Esophagus muscularis mucosa (tissue), 4 donors: ENCODE results near the gene NPVF. TPM values are rescaled to one million over a fixed set of nuclear protein-coding genes. Genes with fewer than 3 reads are reported as not detected.

Experiments used
- DNase-seq: peaks from one replicate; pipeline ENCODE4 v3.0.0-alpha.2; 2017; ENCODE audit errors: extremely low spot score
- H3K27ac ChIP-seq, 4 donors: fragments of 200-600 bp; sonication (generic); replicated peaks in 1 of 4; 1 replicate in 3 of 4; 2 replicates in 1 of 4; pipeline ENCODE4 v1.5.1; 2016 to 2019; ENCODE audit warnings: mild to moderate bottlenecking in 1 of 4
- H3K27me3 ChIP-seq, 4 donors: fragments of 200-600 bp; sonication (generic); one replicate each; pipeline versions ENCODE4 v1.5.1 to v1.6.0; 2016 to 2019
- H3K36me3 ChIP-seq, 4 donors: fragments of 200-600 bp; sonication (generic); one replicate each; pipeline ENCODE4 v1.5.1; 2016 to 2019
- H3K4me1 ChIP-seq, 4 donors: fragments of 200-600 bp; sonication (generic); one replicate each; pipeline ENCODE4 v1.5.1; 2016 to 2019
- H3K4me3 ChIP-seq, 4 donors: fragments of 200-600 bp; sonication (generic); 1 replicate in 2 of 4; 2 replicates in 2 of 4; pipeline ENCODE4 v1.5.1; 2016 to 2019; ENCODE audit warnings: mild to moderate bottlenecking in 4 of 4, moderate library complexity in 1 of 4
- H3K9me3 ChIP-seq, 4 donors: fragments of 200-600 bp; sonication (generic); 1 replicate in 3 of 4; 2 replicates in 1 of 4; pipeline ENCODE4 v1.5.1; 2016 to 2019
- EP300 ChIP-seq: sonication (generic); formaldehyde crosslinking; IDR thresholded peaks from one replicate; pipeline ENCODE4 v1.6.1; 2017; ENCODE audit warnings: antibody characterized with exemption
- POLR2A ChIP-seq: fragments of 450-650 bp; IDR thresholded peaks from one replicate; pipeline ENCODE4 v1.6.1; 2017; ENCODE audit warnings: antibody characterized with exemption, moderate library complexity, mild to moderate bottlenecking, low read depth
- POLR2AphosphoS5 ChIP-seq, 2 donors: sonication (generic); formaldehyde crosslinking; IDR thresholded peaks; one replicate each; pipeline ENCODE4 v1.6.1; 2017; ENCODE audit warnings: antibody characterized with exemption in 2 of 2
- WGBS: methylation state at CpG from one replicate; pipeline ENCODE4 v1.1.5; 2018; 5-methylcytosine and 5-hydroxymethylcytosine counted together
- intact Hi-C: fragments of 100-400 bp; cut with DNase I; formaldehyde crosslinking; loops from one replicate; pipeline ENCODE4 v1.15.1; 2023
- total RNA-seq, 4 donors: library from RNA; depleted of rRNA; stranded (reverse); fragments of >200 nt; gene quantifications; one replicate each; pipeline versions ENCODE4 v1.1.0 to v1.2.1, GENCODE V29; 2016
- TF ChIP-seq, protein P1 (sequence below), 3 experiments: fragments of 200-600 bp in 2 of 3; fragments of 450-650 bp in 1 of 3; sonication (generic) in 2 of 3; IDR thresholded peaks; one replicate each; pipeline ENCODE4 v1.5.1; 2017 to 2019; ENCODE audit warnings: antibody characterized with exemption in 3 of 3, mild to moderate bottlenecking in 2 of 3, moderate library complexity in 1 of 3

The NPVF gene
- total RNA-seq, 4 donors from 2014 or later, result not detected

DNA sequence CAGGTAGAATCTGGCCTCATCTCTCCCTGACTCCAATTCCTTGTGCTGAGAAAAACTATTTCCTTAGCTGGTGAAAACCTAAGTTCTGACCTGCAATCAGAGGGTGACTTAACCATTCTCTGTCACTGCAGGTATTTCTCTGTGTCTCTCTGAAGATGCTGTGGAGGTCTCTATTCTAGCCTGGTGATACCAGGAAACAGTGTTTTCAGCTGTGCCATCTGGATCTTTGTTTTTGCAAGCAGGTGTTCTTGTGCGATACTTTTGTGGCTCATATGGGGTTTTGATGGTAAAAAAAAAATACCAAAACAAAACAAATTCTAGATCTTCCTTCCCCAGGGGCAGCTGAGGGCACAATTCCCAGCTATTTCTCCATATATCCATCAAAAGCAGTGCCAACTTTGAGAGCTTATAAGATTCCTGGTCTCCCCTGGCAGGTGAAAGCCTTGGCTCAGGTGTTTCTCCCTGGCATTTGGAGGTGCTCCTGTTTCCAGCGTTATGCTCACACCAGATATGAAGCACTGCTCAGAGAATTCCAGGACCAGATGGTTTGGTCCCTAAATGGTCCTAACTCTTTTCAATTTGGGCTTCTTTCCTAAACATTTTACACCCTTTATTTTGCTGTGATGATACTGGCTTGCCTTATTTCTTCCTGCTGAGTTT, 9.9 kb upstream of the NPVF start:
- TF ChIP-seq EP300, result no peak
- no peak for TF ChIP-seq POLR2AphosphoS5 (IDR thresholded peaks at IDR 0.05)
- no peak for TF ChIP-seq POLR2A
- TF ChIP-seq, protein P1, sequence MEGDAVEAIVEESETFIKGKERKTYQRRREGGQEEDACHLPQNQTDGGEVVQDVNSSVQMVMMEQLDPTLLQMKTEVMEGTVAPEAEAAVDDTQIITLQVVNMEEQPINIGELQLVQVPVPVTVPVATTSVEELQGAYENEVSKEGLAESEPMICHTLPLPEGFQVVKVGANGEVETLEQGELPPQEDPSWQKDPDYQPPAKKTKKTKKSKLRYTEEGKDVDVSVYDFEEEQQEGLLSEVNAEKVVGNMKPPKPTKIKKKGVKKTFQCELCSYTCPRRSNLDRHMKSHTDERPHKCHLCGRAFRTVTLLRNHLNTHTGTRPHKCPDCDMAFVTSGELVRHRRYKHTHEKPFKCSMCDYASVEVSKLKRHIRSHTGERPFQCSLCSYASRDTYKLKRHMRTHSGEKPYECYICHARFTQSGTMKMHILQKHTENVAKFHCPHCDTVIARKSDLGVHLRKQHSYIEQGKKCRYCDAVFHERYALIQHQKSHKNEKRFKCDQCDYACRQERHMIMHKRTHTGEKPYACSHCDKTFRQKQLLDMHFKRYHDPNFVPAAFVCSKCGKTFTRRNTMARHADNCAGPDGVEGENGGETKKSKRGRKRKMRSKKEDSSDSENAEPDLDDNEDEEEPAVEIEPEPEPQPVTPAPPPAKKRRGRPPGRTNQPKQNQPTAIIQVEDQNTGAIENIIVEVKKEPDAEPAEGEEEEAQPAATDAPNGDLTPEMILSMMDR (IDR thresholded peaks at IDR 0.05), result no peak
- Histone ChIP-seq H3K36me3 (no peaks in the 10 kb centered on the region), H3K4me1 (peaks cover 0 to 10% (median 2%) of the 10 kb centered on the region in 4 donors), H3K9me3 (no peaks in the 10 kb centered on the region), H3K27me3 (peaks cover 0 to 4% (median 0%) of the 10 kb centered on the region in 4 donors), H3K27ac (no peak overlapping the region), H3K4me3 (no peak overlapping the region)
- no peak for DNase-seq
- intact Hi-C loops, result no loop called here
- WGBS, result 94% methylated on average over 2 of the region's 2 CpGs

DNA sequence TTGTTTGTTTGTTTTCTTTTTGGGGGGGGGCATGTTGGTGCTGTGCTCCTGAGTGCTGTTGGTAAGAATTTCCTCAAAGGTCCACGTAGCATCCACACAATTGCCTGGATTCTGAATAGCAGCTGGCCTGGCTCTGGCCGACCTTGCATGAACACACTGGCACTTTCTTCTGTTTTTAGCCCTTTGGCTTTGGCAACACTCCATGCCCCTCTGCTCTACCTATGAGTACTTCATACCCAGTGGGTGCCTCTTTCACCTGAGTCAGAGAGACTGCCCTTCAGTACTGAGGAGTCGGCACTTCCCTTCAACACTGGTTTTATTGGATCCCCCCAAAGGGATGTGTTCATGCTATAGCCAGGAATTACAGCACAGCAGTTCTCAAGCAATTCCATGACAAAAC, 7.2 kb upstream of the NPVF start:
- DNase-seq, result no peak
- intact Hi-C loops, result no loop called here
- Histone ChIP-seq H3K4me3 (no peak overlapping the region), H3K9me3 (no peaks in the 10 kb centered on the region), H3K36me3 (no peaks in the 10 kb centered on the region), H3K27ac (no peak overlapping the region), H3K4me1 (peaks cover 0 to 7% (median 2%) of the 10 kb centered on the region in 4 donors), H3K27me3 (peaks cover 0 to 4% (median 0%) of the 10 kb centered on the region in 4 donors)
- WGBS, result 93% methylated on average over 3 of the region's 3 CpGs
- no peak for TF ChIP-seq EP300

DNA sequence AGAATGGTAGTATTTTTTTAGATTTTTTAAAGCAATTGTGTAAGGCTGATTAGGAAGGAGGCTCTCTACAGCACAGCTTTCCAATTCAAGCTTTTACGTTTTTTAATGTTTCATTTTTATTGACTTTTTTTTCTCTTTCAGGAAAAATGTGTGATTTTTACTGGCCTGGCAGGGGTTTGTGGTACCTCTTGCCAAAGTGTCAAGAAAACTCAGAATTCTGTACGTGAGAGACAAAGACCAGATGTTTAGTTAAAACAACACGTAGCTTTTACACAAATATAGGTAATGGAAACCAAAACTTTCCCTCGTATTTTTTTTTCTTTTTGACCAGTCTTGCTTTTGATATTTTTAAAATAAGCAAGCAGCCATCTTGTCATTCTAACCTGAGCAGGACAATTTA, 6.0 kb upstream of the NPVF start:
- WGBS, result 46% methylated on average over 4 of the region's 4 CpGs
- peaks cover 0 to 5% (median 2%) of the 10 kb centered on the region in 4 donors for H3K4me1 ChIP-seq
- H3K9me3 ChIP-seq, result no peaks in the 10 kb centered on the region
- H3K27ac ChIP-seq, result no peak overlapping the region
- TF ChIP-seq, protein P1 (IDR thresholded peaks at IDR 0.05), result no peak
- TF ChIP-seq POLR2A, result no peak
- no peak for TF ChIP-seq EP300
- no peak for TF ChIP-seq POLR2AphosphoS5 (IDR thresholded peaks at IDR 0.05)
- no peak overlapping the region for H3K4me3 ChIP-seq
- intact Hi-C loops, result no loop called here
- DNase-seq, result no peak
- no peaks in the 10 kb centered on the region for H3K36me3 ChIP-seq
- peaks cover 0 to under 1% (median 0%) of the 10 kb centered on the region in 4 donors for H3K27me3 ChIP-seq

DNA sequence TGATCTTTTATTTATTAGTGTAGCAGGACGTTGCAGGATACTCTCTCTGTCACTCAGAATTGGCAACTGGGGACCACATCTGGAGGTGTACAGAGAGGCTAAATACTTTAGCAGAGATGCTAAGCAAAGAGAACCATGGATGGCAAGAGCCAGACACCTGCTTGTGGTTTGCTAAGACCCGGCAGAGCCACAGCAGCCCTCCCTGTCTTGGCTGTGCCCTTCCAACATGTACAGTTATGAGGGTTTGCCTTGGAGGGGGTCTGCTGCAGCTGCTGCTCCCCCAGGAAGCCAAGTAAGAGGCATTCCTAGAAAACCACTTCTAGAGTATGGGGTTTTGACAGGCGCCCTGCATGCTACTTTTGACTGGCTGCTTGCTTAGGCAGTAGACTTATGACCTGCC, 5.1 kb downstream of the NPVF start:
- no peak for TF ChIP-seq EP300
- TF ChIP-seq POLR2AphosphoS5 (IDR thresholded peaks at IDR 0.05), result no peak
- no peak for TF ChIP-seq POLR2A
- TF ChIP-seq, protein P1 (IDR thresholded peaks at IDR 0.05), result no peak
- intact Hi-C loops, result no loop called here
- 90% methylated on average over 3 of the region's 3 CpGs for WGBS
- no peaks in the 10 kb centered on the region for H3K9me3 ChIP-seq
- peaks cover 0 to 12% (median 0%) of the 10 kb centered on the region in 4 donors for H3K27me3 ChIP-seq
- H3K4me3 ChIP-seq, result no peak overlapping the region
- no peak overlapping the region for H3K27ac ChIP-seq
- no peak for DNase-seq
- H3K36me3 ChIP-seq, result no peaks in the 10 kb centered on the region
- no peaks in the 10 kb centered on the region for H3K4me1 ChIP-seq

DNA sequence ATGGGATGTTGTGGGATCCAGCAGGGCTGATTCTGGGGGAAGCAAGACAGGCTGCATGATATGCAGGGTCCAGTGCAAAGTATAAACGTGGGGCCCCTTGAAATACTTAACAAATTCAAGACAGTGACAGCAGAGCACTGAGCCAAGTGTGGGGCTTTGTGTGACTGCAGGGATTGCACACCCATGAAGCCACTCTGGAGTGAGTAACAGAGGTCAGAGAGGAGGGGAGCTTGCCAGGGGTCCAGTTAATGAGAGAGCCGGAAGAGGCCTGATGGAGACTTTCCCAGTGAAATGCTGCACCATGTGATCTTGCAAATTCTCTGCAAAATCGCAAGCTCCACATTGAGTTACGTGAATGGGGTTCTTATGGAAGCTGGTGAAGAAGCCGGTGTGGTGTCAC, 5.6 kb downstream of the NPVF start:
- intact Hi-C loops, result no loop called here
- Histone ChIP-seq H3K27me3 (peaks cover 0 to 12% (median 0%) of the 10 kb centered on the region in 4 donors), H3K4me3 (no peak overlapping the region), H3K36me3 (no peaks in the 10 kb centered on the region), H3K4me1 (no peaks in the 10 kb centered on the region), H3K27ac (no peak overlapping the region), H3K9me3 (no peaks in the 10 kb centered on the region)
- TF ChIP-seq POLR2A (no peak), EP300 (no peak), POLR2AphosphoS5 (IDR thresholded peaks at IDR 0.05) (no peak)
- TF ChIP-seq, protein P1 (IDR thresholded peaks at IDR 0.05), result no peak
- WGBS, result 82% methylated on average over 5 of the region's 5 CpGs
- DNase-seq, result no peak
